NOMO-1 treated with dmso at 0.1 percent for 144 hours (cell line): ENCODE results near the gene MAD2L2.

Experiments used
- DNase-seq: peaks from one replicate; lab custom pipeline; 2025; ENCODE audit not compliant: unreplicated experiment; lab: John Stamatoyannopoulos, UW

The MAD2L2 gene

GRCh38 chr1:11638121-11638520, 42.8 kb downstream of the MAD2L2 start:
- no peak for DNase-seq

- DNase-seq = no peak
These were observed 46.4 kb downstream of the MAD2L2 start for GRCh38 chr1:11634365-11635192.

GRCh38 chr1:11629184-11630016, 51.5 kb downstream of the MAD2L2 start:
- no peak for DNase-seq

GRCh38 chr1:11628767-11629166, 52.2 kb downstream of the MAD2L2 start:
- no peak for DNase-seq

- DNase-seq = no peak
These were observed 54.4 kb downstream of the MAD2L2 start for GRCh38 chr1:11626551-11626950.
